GM18526 (cell line): ENCODE results near the gene KLHDC8B.

ENCODE experiments used
- POLR2A ChIP-seq: IDR thresholded peaks from 3 replicates; pipeline ENCODE4 v1.6.1; 2011; ENCODE audit not compliant: insufficient read length; ENCODE audit errors: extremely low read depth

KLHDC8B gene

GRCh38 chr3:49213998-49214397 is 42.6 kb downstream of the KLHDC8B start:
- TF ChIP-seq POLR2A: no peak

- no peak for TF ChIP-seq POLR2A
Measured at GRCh38 chr3:49217688-49218470, 46.5 kb downstream of the KLHDC8B start.

- TF ChIP-seq POLR2A: no peak
Measured at GRCh38 chr3:49219132-49219531, 47.7 kb downstream of the KLHDC8B start.

GRCh38 chr3:49222002-49222401 is 50.6 kb downstream of the KLHDC8B start:
- no peak for TF ChIP-seq POLR2A
